ENCODE measurements around the gene ZNF470.

DNA sequence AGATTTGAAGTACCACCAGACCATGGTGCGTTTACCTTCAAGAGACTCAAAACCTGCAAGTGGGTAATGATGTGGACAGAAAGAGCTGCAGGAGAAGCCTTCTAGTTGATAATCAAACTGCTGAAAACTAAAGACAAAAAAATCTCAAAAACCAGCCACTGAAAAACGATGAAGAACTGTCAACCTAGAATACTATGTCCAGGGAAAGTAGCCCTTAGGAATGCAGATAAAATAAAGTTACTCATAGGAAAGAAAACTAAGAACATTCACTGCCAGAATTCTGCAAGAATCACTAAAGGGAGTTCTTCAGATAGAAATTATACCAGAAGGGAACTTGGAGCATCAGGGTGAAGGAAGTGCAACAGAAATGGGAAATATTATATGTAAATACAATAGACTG, 5.3 kb downstream of the ZNF470 start:
- TF ChIP-seq, protein P1, sequence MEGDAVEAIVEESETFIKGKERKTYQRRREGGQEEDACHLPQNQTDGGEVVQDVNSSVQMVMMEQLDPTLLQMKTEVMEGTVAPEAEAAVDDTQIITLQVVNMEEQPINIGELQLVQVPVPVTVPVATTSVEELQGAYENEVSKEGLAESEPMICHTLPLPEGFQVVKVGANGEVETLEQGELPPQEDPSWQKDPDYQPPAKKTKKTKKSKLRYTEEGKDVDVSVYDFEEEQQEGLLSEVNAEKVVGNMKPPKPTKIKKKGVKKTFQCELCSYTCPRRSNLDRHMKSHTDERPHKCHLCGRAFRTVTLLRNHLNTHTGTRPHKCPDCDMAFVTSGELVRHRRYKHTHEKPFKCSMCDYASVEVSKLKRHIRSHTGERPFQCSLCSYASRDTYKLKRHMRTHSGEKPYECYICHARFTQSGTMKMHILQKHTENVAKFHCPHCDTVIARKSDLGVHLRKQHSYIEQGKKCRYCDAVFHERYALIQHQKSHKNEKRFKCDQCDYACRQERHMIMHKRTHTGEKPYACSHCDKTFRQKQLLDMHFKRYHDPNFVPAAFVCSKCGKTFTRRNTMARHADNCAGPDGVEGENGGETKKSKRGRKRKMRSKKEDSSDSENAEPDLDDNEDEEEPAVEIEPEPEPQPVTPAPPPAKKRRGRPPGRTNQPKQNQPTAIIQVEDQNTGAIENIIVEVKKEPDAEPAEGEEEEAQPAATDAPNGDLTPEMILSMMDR (conservative IDR thresholded peaks at IDR 0.05; ENCODE audit: low read depth, low read length) = no peak
- no peak for TF ChIP-seq EZH2 (IDR thresholded peaks at IDR 0.05; ENCODE audit: borderline replicate concordance, low read depth, low read length, poor library complexity, severe bottlenecking)
